GM23338 (cell line): Measurements from ENCODE around the gene NDFIP1. TPM values are rescaled to one million over a fixed set of nuclear protein-coding genes. Genes with fewer than 3 reads are reported as not detected.
"Not testable (repeated sequence)": the region's sequence is repeated elsewhere in the genome, so short reads cannot be mapped to it uniquely, and the experiment has no call there.

Experiments used
- ATAC-seq: fragments of 200-7000 bp; cut with Tn5 transposase; 3 replicates; pipeline ENCODE4 v1.9.1; 2020
- DNase-seq: peaks from one replicate; pipeline ENCODE4 v3.0.0-alpha.2; 2015; ENCODE audit warnings: low spot score
- H2AFZ ChIP-seq: fragments of 200-600 bp; sonication (generic); 2 replicates; pipeline ENCODE4 v1.8.0; 2016; ENCODE audit warnings: antibody characterized with exemption, mild to moderate bottlenecking, moderate library complexity
- H3F3A ChIP-seq: fragments of 200-600 bp; sonication (generic); replicated peaks from 2 replicates; pipeline ENCODE4 v1.8.0; 2017; ENCODE audit warnings: antibody characterized with exemption, mixed run types, low read depth
- H3K27ac ChIP-seq: fragments of 200-600 bp; sonication (generic); 2 replicates; pipeline ENCODE4 v1.6.1; 2016; ENCODE audit warnings: low read depth
- H3K27me3 ChIP-seq: fragments of 200-600 bp; sonication (generic); 2 replicates; pipeline ENCODE4 v1.8.0; 2016; ENCODE audit warnings: mild to moderate bottlenecking, mixed run types, moderate library complexity; ENCODE audit not compliant: insufficient read depth
- H3K36me3 ChIP-seq: fragments of 200-600 bp; sonication (generic); 2 replicates; pipeline ENCODE4 v1.8.0; 2016; ENCODE audit warnings: mild to moderate bottlenecking; ENCODE audit not compliant: insufficient read depth
- H3K4me1 ChIP-seq: fragments of 200-600 bp; sonication (generic); 2 replicates; pipeline ENCODE4 v1.8.0; 2016; ENCODE audit warnings: mild to moderate bottlenecking, moderate library complexity; ENCODE audit not compliant: insufficient read depth
- H3K4me2 ChIP-seq: fragments of 200-600 bp; sonication (generic); 2 replicates; pipeline ENCODE4 v1.7.1; 2017; ENCODE audit warnings: mixed run types
- H3K4me3 ChIP-seq: fragments of 200-600 bp; sonication (generic); 2 replicates; pipeline ENCODE4 v1.6.1; 2016; ENCODE audit warnings: mixed run types
- H3K79me2 ChIP-seq: fragments of 200-600 bp; sonication (generic); replicated peaks from 2 replicates; pipeline ENCODE4 v1.8.0; 2017; ENCODE audit warnings: mild to moderate bottlenecking; ENCODE audit not compliant: insufficient read depth
- H3K9me2 ChIP-seq: fragments of 200-600 bp; sonication (generic); 2 replicates; pipeline ENCODE4 v1.8.0; 2017; ENCODE audit not compliant: insufficient read depth
- H4K20me1 ChIP-seq: fragments of 200-600 bp; sonication (generic); replicated peaks from 2 replicates; pipeline ENCODE4 v1.8.0; 2017; ENCODE audit warnings: mild to moderate bottlenecking; ENCODE audit not compliant: insufficient read depth
- H3K27ac Mint-ChIP-seq: 2 replicates; pipeline ENCODE4 v1.8.0; 2020; ENCODE audit warnings: inconsistent platforms, mild to moderate bottlenecking, moderate library complexity, mixed read lengths
- H3K27me3 Mint-ChIP-seq: 3 replicates; pipeline ENCODE4 v1.8.0; 2022; ENCODE audit warnings: low read depth, mild to moderate bottlenecking, moderate library complexity, mixed read lengths, inconsistent platforms; ENCODE audit not compliant: insufficient read depth, poor library complexity
- H3K36me3 Mint-ChIP-seq: 3 replicates; pipeline ENCODE4 v1.8.0; 2021; ENCODE audit warnings: low read depth, mild to moderate bottlenecking, inconsistent platforms, moderate library complexity, mixed read lengths
- H3K4me1 Mint-ChIP-seq: 3 replicates; pipeline ENCODE4 v1.8.0; 2020; ENCODE audit warnings: mild to moderate bottlenecking, inconsistent platforms, mixed read lengths
- H3K4me3 Mint-ChIP-seq: 3 replicates; pipeline ENCODE4 v1.8.0; 2021; ENCODE audit warnings: moderate library complexity, mild to moderate bottlenecking, inconsistent platforms, mixed read lengths
- H3K9me3 Mint-ChIP-seq: 3 replicates; pipeline ENCODE4 v1.8.0; 2020; ENCODE audit warnings: moderate library complexity, mild to moderate bottlenecking, inconsistent platforms, mixed read lengths
- CREB1 ChIP-seq: fragments of 250-450 bp; sonication (Bioruptor Pico); IDR thresholded peaks from 2 replicates; pipeline ENCODE4 v1.5.0; 2020; ENCODE audit warnings: low read depth, mild to moderate bottlenecking, moderate library complexity
- EZH2 ChIP-seq: fragments of 200-600 bp; sonication (generic); IDR thresholded peaks from one replicate; pipeline ENCODE4 v1.8.0; 2017; ENCODE audit warnings: antibody characterized with exemption, mild to moderate bottlenecking, low read depth; ENCODE audit not compliant: unreplicated experiment
- EZH2phosphoT487 ChIP-seq: fragments of 200-600 bp; sonication (generic); IDR thresholded peaks from one replicate; pipeline ENCODE4 v1.8.1; 2018; ENCODE audit warnings: antibody characterized with exemption; ENCODE audit not compliant: unreplicated experiment
- NANOG ChIP-seq: IDR thresholded peaks from 2 replicates; pipeline ENCODE4 v1.6.1; 2016; ENCODE audit warnings: antibody characterized with exemption, borderline replicate concordance
- ZNF331 ChIP-seq: fragments of 250-450 bp; sonication (Bioruptor Pico); IDR thresholded peaks from 2 replicates; pipeline ENCODE4 v1.5.0; 2020; ENCODE audit warnings: low read depth, mild to moderate bottlenecking, moderate library complexity
- polyA plus RNA-seq: library from polyadenylated mRNA; unstranded; fragments of >200 nt; fragmentation: Nextera tagmentation; extraction: Ambion mirVana; gene quantifications from 2 replicates; pipeline ENCODE4 v1.2.1, GENCODE V29; 2016
- total RNA-seq: library from RNA; depleted of rRNA; stranded (reverse); fragments of >200 nt; shearing (Covaris generic); gene quantifications from 2 replicates; pipeline ENCODE4 v1.2.3, GENCODE V29; 2014
- TF ChIP-seq, protein P1 (sequence below): IDR thresholded peaks from 2 replicates; pipeline ENCODE4 v1.6.1; 2016; ENCODE audit warnings: antibody characterized with exemption
- TF ChIP-seq, protein P2 (sequence below): fragments of 250-450 bp; sonication (Bioruptor Pico); IDR thresholded peaks from 2 replicates; pipeline ENCODE4 v1.5.0; 2020; ENCODE audit warnings: mild to moderate bottlenecking, moderate library complexity
- TF ChIP-seq, protein P3 (sequence below): IDR thresholded peaks from one replicate; pipeline ENCODE4 v1.6.1; 2018; ENCODE audit warnings: antibody characterized with exemption; ENCODE audit not compliant: unreplicated experiment

NDFIP1 gene
- total and polyA plus RNA-seq, 2 experiments from 2014 or later = 24.3 to 45.0 TPM

DNA sequence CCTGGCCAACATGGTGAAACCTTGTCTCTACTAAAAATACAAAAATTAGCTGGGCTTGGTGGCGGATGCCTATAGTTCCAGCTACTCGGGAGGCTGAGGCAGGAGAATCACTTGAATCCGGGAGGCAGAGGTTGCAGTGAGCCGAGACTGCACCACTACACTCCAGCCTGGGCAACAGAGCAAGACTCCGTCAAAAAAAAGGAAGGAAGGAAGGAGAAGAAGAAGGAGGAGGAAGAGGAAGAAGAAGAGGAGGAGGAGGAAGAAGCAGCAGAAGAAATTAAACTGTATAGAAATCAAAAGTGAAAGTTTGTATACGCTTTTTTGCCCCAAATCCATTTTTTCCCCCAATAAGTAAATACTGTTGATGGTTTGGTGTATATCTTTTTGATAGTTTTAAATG, 80.1 kb downstream of the NDFIP1 start:
- not testable (repeated sequence) for H3K4me3 ChIP-seq, H2AFZ ChIP-seq, H4K20me1 ChIP-seq, H3F3A ChIP-seq, H3K36me3 ChIP-seq, DNase-seq, H3K9me2 ChIP-seq, ATAC-seq, H3K27me3 ChIP-seq, H3K4me2 ChIP-seq, H3K9me3 Mint-ChIP-seq, H3K27ac Mint-ChIP-seq, H3K27ac ChIP-seq, H3K79me2 ChIP-seq, H3K4me3 Mint-ChIP-seq, H3K36me3 Mint-ChIP-seq
- H3K4me1 ChIP-seq = peaks cover 26% of the 10 kb centered on the region
- Mint-ChIP-seq H3K4me1 (peaks cover 35% of the 10 kb centered on the region), H3K27me3 (peaks cover 12% of the 10 kb centered on the region)

DNA sequence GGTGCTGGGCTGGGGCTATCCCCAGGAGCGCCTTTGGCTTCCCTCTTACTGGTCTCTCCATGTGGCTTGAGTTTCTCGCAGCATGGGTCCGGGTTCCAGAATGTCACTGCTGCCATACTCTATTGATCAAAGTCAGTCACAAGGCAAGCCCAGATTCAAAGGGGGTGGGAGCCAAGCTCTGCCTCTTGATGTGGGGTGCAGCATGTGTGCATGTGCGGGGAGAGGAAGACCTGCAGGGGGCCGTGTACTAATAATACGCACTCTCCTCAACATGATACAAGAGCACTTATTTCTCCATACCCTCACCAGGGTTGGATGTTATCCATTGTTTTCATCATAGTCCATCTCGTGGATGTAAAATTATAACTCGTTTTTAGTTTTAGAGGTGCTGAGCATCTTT, 81.2 kb downstream of the NDFIP1 start:
- H3K27me3 Mint-ChIP-seq = peaks cover 14% of the 10 kb centered on the region
- no peak overlapping the region for H3K27ac Mint-ChIP-seq

More for the DNA sequence above, 81.2 kb downstream of the NDFIP1 start:
- Mint-ChIP-seq H3K4me1 (peaks cover 33% of the 10 kb centered on the region), H3K4me3 (no peak overlapping the region), H3K9me3 (no peaks in the 10 kb centered on the region), H3K36me3 (no peaks in the 10 kb centered on the region)
- Histone ChIP-seq H2AFZ (no peak overlapping the region), H3K27me3 (no peaks in the 10 kb centered on the region), H3K4me3 (no peak overlapping the region), H3K4me2 (no peak overlapping the region), H3K9me2 (no peaks in the 10 kb centered on the region), H3K36me3 (no peaks in the 10 kb centered on the region), H4K20me1 (no peaks in the 10 kb centered on the region), H3F3A (no peaks in the 10 kb centered on the region), H3K79me2 (no peaks in the 10 kb centered on the region), H3K27ac (no peak overlapping the region), H3K4me1 (peaks cover 23% of the 10 kb centered on the region)
- ATAC-seq (no peak), DNase-seq (no peak)
- TF ChIP-seq, protein P1, sequence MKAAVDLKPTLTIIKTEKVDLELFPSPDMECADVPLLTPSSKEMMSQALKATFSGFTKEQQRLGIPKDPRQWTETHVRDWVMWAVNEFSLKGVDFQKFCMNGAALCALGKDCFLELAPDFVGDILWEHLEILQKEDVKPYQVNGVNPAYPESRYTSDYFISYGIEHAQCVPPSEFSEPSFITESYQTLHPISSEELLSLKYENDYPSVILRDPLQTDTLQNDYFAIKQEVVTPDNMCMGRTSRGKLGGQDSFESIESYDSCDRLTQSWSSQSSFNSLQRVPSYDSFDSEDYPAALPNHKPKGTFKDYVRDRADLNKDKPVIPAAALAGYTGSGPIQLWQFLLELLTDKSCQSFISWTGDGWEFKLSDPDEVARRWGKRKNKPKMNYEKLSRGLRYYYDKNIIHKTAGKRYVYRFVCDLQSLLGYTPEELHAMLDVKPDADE = no peak
- TF ChIP-seq, protein P2, sequence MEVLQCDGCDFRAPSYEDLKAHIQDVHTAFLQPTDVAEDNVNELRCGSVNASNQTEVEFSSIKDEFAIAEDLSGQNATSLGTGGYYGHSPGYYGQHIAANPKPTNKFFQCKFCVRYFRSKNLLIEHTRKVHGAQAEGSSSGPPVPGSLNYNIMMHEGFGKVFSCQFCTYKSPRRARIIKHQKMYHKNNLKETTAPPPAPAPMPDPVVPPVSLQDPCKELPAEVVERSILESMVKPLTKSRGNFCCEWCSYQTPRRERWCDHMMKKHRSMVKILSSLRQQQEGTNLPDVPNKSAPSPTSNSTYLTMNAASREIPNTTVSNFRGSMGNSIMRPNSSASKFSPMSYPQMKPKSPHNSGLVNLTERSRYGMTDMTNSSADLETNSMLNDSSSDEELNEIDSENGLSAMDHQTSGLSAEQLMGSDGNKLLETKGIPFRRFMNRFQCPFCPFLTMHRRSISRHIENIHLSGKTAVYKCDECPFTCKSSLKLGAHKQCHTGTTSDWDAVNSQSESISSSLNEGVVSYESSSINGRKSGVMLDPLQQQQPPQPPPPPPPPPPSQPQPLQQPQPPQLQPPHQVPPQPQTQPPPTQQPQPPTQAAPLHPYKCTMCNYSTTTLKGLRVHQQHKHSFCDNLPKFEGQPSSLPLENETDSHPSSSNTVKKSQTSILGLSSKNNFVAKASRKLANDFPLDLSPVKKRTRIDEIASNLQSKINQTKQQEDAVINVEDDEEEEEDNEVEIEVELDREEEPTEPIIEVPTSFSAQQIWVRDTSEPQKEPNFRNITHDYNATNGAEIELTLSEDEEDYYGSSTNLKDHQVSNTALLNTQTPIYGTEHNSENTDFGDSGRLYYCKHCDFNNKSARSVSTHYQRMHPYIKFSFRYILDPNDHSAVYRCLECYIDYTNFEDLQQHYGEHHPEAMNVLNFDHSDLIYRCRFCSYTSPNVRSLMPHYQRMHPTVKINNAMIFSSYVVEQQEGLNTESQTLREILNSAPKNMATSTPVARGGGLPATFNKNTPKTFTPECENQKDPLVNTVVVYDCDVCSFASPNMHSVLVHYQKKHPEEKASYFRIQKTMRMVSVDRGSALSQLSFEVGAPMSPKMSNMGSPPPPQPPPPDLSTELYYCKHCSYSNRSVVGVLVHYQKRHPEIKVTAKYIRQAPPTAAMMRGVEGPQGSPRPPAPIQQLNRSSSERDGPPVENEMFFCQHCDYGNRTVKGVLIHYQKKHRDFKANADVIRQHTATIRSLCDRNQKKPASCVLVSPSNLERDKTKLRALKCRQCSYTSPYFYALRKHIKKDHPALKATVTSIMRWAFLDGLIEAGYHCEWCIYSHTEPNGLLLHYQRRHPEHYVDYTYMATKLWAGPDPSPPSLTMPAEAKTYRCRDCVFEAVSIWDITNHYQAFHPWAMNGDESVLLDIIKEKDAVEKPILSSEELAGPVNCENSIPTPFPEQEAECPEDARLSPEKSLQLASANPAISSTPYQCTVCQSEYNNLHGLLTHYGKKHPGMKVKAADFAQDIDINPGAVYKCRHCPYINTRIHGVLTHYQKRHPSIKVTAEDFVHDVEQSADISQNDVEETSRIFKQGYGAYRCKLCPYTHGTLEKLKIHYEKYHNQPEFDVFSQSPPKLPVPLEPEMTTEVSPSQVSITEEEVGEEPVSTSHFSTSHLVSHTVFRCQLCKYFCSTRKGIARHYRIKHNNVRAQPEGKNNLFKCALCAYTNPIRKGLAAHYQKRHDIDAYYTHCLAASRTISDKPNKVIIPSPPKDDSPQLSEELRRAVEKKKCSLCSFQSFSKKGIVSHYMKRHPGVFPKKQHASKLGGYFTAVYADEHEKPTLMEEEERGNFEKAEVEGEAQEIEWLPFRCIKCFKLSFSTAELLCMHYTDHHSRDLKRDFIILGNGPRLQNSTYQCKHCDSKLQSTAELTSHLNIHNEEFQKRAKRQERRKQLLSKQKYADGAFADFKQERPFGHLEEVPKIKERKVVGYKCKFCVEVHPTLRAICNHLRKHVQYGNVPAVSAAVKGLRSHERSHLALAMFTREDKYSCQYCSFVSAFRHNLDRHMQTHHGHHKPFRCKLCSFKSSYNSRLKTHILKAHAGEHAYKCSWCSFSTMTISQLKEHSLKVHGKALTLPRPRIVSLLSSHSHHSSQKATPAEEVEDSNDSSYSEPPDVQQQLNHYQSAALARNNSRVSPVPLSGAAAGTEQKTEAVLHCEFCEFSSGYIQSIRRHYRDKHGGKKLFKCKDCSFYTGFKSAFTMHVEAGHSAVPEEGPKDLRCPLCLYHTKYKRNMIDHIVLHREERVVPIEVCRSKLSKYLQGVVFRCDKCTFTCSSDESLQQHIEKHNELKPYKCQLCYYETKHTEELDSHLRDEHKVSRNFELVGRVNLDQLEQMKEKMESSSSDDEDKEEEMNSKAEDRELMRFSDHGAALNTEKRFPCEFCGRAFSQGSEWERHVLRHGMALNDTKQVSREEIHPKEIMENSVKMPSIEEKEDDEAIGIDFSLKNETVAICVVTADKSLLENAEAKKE = no peak
- TF ChIP-seq NANOG (no peak), ZNF331 (no peak), CREB1 (CRISPR knock-in tag) (no peak), EZH2phosphoT487 (no peak), EZH2 (no peak)
- TF ChIP-seq, protein P3, sequence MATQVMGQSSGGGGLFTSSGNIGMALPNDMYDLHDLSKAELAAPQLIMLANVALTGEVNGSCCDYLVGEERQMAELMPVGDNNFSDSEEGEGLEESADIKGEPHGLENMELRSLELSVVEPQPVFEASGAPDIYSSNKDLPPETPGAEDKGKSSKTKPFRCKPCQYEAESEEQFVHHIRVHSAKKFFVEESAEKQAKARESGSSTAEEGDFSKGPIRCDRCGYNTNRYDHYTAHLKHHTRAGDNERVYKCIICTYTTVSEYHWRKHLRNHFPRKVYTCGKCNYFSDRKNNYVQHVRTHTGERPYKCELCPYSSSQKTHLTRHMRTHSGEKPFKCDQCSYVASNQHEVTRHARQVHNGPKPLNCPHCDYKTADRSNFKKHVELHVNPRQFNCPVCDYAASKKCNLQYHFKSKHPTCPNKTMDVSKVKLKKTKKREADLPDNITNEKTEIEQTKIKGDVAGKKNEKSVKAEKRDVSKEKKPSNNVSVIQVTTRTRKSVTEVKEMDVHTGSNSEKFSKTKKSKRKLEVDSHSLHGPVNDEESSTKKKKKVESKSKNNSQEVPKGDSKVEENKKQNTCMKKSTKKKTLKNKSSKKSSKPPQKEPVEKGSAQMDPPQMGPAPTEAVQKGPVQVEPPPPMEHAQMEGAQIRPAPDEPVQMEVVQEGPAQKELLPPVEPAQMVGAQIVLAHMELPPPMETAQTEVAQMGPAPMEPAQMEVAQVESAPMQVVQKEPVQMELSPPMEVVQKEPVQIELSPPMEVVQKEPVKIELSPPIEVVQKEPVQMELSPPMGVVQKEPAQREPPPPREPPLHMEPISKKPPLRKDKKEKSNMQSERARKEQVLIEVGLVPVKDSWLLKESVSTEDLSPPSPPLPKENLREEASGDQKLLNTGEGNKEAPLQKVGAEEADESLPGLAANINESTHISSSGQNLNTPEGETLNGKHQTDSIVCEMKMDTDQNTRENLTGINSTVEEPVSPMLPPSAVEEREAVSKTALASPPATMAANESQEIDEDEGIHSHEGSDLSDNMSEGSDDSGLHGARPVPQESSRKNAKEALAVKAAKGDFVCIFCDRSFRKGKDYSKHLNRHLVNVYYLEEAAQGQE = no peak
